Glutamatergic neuron (in vitro differentiated cells): ENCODE results near the gene SCO2. TPM values are rescaled to one million over a fixed set of nuclear protein-coding genes. Genes with fewer than 3 reads are reported as not detected.
A peak's percentile ranks its signal among the peaks of the same experiment; 100 is the strongest.

Source experiments
- DNase-seq: peaks from one replicate; pipeline ENCODE4 v3.0.0; 2022
- H3K27ac Mint-ChIP-seq: one replicate; pipeline ENCODE4 v1.8.0; 2020; ENCODE audit warnings: mild to moderate bottlenecking, mixed read lengths, inconsistent platforms; ENCODE audit not compliant: unreplicated experiment
- H3K27me3 Mint-ChIP-seq: one replicate; pipeline ENCODE4 v1.8.0; 2020; ENCODE audit warnings: mild to moderate bottlenecking, moderate library complexity, mixed read lengths, inconsistent platforms; ENCODE audit not compliant: unreplicated experiment
- H3K36me3 Mint-ChIP-seq: one replicate; pipeline ENCODE4 v1.8.0; 2020; ENCODE audit warnings: mild to moderate bottlenecking, mixed read lengths, inconsistent platforms; ENCODE audit not compliant: unreplicated experiment
- H3K4me1 Mint-ChIP-seq: one replicate; pipeline ENCODE4 v1.8.0; 2020; ENCODE audit warnings: mild to moderate bottlenecking, low read depth, mixed read lengths, inconsistent platforms; ENCODE audit not compliant: unreplicated experiment
- H3K4me3 Mint-ChIP-seq: one replicate; pipeline ENCODE4 v1.8.0; 2020; ENCODE audit warnings: mild to moderate bottlenecking, mixed read lengths, inconsistent platforms; ENCODE audit not compliant: unreplicated experiment
- H3K9me3 Mint-ChIP-seq: one replicate; pipeline ENCODE4 v1.8.0; 2020; ENCODE audit warnings: mild to moderate bottlenecking, moderate library complexity, mixed read lengths, inconsistent platforms; ENCODE audit not compliant: unreplicated experiment
- total RNA-seq: library from RNA; stranded (reverse); fragmentation: NEBNext Ultra II Directional; extraction: Animal tissue kit (Norgen Biotek cat#: 25700); gene quantifications from one replicate; pipeline ENCODE4 v1.2.1, GENCODE V29; 2021; ENCODE audit not compliant: unreplicated experiment
- TF ChIP-seq, protein P1 (sequence below): fragments of 200-600 bp; sonication (generic); IDR thresholded peaks from one replicate; pipeline ENCODE4 v1.5.0; 2021; ENCODE audit not compliant: partially characterized antibody, unreplicated experiment

The SCO2 gene
- total RNA-seq, 1 donor from 2014 or later, result 4.8 TPM

DNA sequence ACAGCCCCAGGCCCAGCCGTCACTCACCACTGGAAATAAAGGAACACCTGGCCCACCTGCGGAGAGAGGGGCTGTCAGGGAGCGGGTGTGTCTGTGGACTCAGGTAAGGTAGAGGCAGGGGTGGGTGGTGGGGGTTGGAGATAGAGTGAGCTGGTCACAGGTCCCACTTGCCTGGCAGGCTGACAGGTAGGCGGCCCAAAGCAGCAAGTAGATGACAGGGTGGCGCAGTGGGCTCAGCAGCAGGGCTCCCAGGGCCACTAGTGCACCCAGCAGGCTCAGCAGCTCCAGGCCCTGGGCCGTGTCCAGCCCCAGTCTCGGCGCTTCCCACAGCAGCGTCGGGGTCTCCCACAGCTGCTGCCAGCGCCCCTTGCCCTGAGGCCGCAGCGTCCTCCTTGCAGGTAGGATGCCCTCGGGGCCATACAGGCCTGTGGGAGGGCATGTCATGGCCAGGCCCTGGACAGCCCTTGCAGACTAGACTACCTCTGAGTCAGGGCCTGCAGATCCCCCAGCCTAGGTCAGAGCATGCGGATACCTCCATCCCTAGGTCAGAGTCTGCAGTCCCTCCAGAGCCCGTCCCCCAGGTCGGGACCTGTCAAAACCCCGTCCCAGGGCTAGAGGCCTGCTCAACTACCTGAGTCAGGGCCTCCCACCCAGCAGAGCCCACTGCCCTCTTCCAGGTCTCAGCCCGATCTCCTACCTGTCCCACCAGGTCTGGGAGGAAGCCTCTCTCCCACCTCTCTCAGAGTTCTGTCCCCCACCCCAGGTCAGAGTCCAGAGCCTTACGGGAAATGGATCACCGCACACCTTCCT, 18.6 kb downstream of the SCO2 start:
- Mint-ChIP-seq H3K4me1 (peaks cover 3% of the 10 kb centered on the region), H3K4me3 (peak overlapping the region; percentile 89), H3K27me3 (peaks cover 5% of the 10 kb centered on the region), H3K36me3 (no peaks in the 10 kb centered on the region), H3K9me3 (peaks cover 4% of the 10 kb centered on the region), H3K27ac (peak overlapping the region; percentile 55)
- TF ChIP-seq, protein P1, sequence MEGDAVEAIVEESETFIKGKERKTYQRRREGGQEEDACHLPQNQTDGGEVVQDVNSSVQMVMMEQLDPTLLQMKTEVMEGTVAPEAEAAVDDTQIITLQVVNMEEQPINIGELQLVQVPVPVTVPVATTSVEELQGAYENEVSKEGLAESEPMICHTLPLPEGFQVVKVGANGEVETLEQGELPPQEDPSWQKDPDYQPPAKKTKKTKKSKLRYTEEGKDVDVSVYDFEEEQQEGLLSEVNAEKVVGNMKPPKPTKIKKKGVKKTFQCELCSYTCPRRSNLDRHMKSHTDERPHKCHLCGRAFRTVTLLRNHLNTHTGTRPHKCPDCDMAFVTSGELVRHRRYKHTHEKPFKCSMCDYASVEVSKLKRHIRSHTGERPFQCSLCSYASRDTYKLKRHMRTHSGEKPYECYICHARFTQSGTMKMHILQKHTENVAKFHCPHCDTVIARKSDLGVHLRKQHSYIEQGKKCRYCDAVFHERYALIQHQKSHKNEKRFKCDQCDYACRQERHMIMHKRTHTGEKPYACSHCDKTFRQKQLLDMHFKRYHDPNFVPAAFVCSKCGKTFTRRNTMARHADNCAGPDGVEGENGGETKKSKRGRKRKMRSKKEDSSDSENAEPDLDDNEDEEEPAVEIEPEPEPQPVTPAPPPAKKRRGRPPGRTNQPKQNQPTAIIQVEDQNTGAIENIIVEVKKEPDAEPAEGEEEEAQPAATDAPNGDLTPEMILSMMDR, result no peak
- DNase-seq, result peak; percentile 26

DNA sequence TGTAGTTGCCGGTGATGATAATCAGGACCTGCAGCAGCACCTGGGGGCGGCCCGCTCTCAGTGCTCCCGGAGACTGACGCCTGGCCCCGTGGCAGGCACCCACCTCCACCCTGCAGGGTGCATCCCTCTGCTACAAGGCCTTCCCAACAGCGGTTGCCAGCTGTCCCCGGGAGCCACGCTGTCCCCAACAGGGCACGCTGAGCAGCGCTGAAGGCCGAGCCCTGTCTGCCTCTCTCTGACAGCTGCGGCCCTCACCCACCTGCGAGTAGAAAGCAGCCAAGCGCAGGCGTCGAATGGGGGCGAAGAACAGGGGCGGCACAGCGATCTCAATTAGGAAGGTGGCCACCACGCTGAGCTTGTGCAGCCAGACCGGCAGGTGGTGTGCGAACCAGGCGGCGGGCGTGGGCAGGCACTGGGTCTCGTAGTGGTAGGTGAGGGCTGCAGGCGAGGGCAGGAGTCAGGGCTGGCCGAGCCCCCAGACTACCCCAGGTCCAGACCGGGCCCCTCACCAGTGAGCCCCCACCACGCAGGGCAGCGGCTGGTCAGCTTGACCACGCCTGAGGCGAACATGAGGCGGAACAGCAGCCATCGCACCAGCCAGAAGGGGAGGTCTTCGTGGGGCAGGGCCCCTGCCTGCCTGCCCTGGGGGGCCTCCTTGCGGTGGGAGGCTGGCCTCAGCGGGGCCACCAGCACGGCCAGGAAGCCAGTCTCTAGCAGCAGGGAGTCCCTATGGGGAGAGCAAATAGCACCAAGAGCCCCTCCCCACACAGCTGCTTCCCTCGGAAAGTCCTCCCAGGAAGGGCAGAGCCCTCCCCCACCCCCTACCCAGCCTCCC, 19.4 kb downstream of the SCO2 start:
- DNase-seq, result no peak
- Mint-ChIP-seq H3K27ac (no peak overlapping the region), H3K9me3 (peaks cover 4% of the 10 kb centered on the region), H3K27me3 (peaks cover 5% of the 10 kb centered on the region), H3K4me3 (no peak overlapping the region), H3K4me1 (peaks cover 3% of the 10 kb centered on the region), H3K36me3 (no peaks in the 10 kb centered on the region)
- TF ChIP-seq, protein P1, result no peak

DNA sequence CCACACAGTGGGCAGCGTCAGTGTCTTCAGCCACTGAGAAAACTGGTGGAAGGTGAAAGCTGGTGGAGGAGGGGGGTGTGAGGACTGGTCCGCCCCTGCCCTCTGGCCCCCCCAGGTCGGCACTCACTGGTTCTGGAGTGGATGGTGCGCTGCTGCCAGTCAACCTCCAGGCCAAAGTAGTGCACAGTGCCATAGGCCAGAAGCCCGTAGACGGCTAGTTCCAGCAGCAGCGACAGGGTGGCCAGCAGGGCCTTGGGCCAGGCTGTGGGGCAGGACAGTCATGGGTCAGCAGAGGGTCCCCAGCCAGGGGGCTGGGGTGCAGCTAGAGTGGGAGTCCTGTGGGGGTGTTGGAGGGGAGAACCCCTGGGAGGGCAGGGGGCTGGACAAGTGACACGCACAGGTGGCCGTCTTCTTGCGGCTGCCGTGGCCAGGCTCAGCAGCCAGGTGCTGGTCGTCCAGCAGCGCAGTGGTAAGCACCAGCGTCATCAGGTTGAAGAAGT, 20.1 kb downstream of the SCO2 start:
- peaks cover 3% of the 10 kb centered on the region for H3K4me1 Mint-ChIP-seq
- no peak overlapping the region for H3K4me3 Mint-ChIP-seq
- H3K36me3 Mint-ChIP-seq, result no peaks in the 10 kb centered on the region
- H3K27me3 Mint-ChIP-seq, result peaks cover 5% of the 10 kb centered on the region
- no peak for DNase-seq
- H3K9me3 Mint-ChIP-seq, result peaks cover 4% of the 10 kb centered on the region
- no peak overlapping the region for H3K27ac Mint-ChIP-seq
- TF ChIP-seq, protein P1, result no peak

DNA sequence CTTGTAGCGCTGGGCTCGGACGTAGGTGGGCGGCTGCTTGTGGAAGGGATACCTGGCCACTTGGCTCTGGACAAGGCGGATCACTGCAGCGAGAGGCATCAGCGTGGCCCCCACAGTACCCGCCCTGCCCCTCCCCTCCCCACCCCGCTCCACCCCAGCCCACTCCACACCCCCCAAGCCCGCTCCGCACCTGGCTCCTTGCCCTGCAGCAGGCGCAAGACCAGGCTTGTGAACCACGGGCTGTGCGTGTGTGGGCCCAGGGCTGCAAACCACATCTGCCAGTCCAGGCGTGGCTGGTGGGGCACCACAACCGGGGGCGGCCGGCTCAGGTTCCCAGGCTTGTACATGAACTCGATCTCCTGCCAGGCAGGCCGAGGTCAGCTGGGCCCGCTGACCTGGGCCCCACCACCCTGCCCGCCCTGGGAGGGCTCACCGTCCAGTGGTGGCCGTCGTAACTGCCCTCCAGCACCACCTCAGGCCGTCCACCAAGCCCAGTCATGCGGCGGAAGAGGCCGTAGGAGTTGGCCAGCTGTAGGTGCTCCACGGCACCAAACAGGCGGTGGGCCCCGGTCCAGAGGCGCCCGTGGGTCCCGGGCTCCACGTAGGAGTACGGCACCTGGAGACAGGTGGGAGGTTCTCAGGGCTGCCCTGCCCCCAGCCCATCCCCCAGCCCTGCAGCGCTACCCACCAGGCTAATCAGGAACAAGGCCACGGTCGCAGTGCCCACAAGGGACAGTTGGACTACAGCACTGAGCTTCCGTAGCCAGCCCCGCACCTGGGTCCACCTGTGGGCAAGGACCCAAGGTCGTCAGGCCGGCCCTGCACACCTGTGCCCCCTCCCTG, 20.8 kb downstream of the SCO2 start:
- TF ChIP-seq, protein P1, result no peak
- H3K36me3 Mint-ChIP-seq, result no peaks in the 10 kb centered on the region
- peaks cover 4% of the 10 kb centered on the region for H3K9me3 Mint-ChIP-seq
- peaks cover 3% of the 10 kb centered on the region for H3K4me1 Mint-ChIP-seq
- peaks cover 5% of the 10 kb centered on the region for H3K27me3 Mint-ChIP-seq
- no peak for DNase-seq
- H3K27ac Mint-ChIP-seq, result no peak overlapping the region
- no peak overlapping the region for H3K4me3 Mint-ChIP-seq
